ENCODE data around the gene SERPINA3. TPM values are rescaled to one million over a fixed set of nuclear protein-coding genes. Genes with fewer than 3 reads are reported as not detected.
A peak's percentile ranks its signal among the peaks of the same experiment; 100 is the strongest.

Gene SERPINA3
- total and polyA plus RNA-seq, 3 donors from 2014 or later = 27.4 to 238 (median 28.2) TPM

DNA sequence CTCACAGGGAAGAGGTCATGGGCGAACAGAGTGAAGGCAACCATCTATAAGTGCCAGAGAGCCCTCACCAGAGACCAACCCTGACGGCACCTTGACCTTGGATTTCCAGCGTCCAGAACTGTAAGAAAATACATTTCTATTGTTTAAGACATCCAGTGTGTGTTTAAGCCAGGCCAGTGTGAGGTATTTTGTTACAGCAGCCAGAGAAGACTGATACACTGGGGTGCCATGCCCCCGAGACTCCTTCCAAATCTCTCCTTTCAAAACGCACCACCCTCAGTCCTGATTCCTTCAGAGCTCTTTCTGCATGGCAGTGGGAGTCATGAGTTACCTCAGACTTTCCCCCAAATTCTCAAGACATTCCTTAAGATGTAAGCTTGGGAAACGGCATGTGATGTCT, 33.5 kb upstream of the SERPINA3 start:
- intact Hi-C loops (cut with DNase I; ENCODE audit: low total_unique reads) = no loop called here
- DNase-seq = no peak
- H3K4me3 ChIP-seq = no peak overlapping the region
- TF ChIP-seq, protein P1, sequence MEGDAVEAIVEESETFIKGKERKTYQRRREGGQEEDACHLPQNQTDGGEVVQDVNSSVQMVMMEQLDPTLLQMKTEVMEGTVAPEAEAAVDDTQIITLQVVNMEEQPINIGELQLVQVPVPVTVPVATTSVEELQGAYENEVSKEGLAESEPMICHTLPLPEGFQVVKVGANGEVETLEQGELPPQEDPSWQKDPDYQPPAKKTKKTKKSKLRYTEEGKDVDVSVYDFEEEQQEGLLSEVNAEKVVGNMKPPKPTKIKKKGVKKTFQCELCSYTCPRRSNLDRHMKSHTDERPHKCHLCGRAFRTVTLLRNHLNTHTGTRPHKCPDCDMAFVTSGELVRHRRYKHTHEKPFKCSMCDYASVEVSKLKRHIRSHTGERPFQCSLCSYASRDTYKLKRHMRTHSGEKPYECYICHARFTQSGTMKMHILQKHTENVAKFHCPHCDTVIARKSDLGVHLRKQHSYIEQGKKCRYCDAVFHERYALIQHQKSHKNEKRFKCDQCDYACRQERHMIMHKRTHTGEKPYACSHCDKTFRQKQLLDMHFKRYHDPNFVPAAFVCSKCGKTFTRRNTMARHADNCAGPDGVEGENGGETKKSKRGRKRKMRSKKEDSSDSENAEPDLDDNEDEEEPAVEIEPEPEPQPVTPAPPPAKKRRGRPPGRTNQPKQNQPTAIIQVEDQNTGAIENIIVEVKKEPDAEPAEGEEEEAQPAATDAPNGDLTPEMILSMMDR (IDR thresholded peaks at IDR 0.05) = no peak
- TF ChIP-seq POLR2A (IDR thresholded peaks at IDR 0.05) = no peak
- H3K9me3 ChIP-seq = no peaks in the 10 kb centered on the region
- no peak overlapping the region for H3K27ac ChIP-seq
- no peaks in the 10 kb centered on the region for H3K27me3 ChIP-seq
- WGBS, 2 donors = 75 to 96% methylated on average over 6 of the region's 6 CpGs
- no peaks in the 10 kb centered on the region for H3K36me3 ChIP-seq (ENCODE audit: low read depth, missing control alignments)
- H3K4me1 ChIP-seq = peaks cover 19% of the 10 kb centered on the region

DNA sequence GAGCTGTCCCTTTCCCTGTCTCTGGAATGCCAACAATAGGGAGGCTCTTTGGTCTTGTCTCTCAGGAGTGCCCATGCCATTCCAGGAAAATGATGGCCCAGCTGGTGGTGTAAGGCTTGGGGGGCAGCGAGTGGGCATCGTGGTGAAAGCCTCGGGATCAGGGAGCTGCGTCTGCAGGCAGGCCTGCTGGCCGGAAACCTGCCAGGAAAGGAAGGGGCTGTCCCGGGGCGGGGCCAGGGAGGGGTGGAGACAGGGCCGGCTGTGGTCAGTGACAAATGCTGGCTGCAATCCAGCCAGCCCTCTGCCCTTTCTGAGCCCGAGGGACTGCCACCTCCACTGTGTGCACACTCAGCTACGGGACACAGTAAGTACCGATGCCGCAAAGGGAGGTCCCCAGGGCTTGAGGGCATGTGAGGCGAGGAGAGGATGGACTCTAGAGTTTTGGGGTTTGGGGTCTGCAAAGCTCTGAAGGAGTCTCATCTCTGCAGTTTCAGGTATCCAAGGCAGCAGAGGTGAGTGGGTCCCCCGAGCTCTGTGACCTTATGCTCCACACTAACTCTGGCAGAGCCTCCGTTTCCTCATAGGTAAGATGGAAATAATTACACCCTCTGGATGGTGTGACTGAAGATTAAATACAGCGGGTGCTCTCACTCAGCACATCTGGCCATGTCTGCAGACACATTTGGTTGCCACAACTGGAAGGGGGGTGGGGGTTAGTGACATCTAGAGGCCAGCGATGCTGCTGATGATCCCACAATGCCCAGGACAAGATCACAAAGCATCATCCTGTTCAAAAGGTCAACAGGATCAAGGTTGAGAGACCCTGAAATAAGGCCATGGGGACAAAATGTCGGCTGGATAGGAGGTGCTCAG, 30.8 kb upstream of the SERPINA3 start, which contains the start of gene SERPINA5:
TSS of gene SERPINA5 (plus strand) at position 300 of the 873 bp plus-strand sequence. CDS start 5,937 bp downstream, outside the sequence.
- intact Hi-C loops (cut with DNase I; ENCODE audit: low total_unique reads) = no loop called here
- WGBS, 2 donors = 38 to 44% methylated on average over 8 to 18 of the region's 18 CpGs
- H3K27ac ChIP-seq = peak within 1 kb of the TSS; percentile 82 to 83

DNA sequence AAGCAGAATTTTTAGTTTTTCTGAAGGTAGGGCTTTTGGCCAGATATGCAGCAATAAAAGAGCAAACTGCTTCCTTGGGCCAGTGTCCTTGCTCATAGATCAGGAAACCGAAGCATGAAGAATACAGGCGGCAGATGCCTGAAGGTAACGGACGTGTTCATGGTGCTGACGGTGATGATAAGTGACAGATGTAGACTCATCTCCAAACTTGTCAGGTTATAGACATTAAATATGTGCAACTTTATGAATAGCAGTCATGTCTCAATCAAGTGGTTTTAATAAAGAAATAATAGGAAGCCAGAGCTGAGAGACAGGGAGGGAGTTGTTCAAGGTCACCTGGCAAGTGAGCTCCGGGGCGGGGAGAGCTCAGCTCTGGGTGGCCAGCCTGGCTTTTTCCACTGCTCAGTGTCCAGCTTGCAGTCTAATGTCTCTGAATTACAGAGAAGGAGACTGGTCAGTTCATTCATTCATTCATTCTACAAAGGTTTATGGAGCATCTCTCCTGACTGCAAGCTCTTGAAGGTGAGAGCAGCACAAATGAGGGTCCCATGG, 29.9 kb upstream of the SERPINA3 start:
- DNase-seq = peak; percentile 84
- Histone ChIP-seq H3K27ac (peak overlapping the region; percentile 82 to 83), H3K4me1 (peaks cover 52% of the 10 kb centered on the region), H3K27me3 (no peaks in the 10 kb centered on the region), H3K36me3 (ENCODE audit: low read depth, missing control alignments) (no peaks in the 10 kb centered on the region), H3K9me3 (no peaks in the 10 kb centered on the region), H3K4me3 (peak overlapping the region; percentile 55 to 61)
- intact Hi-C loops (cut with DNase I; ENCODE audit: low total_unique reads) = no loop called here
- no peak for TF ChIP-seq POLR2A (IDR thresholded peaks at IDR 0.05)
- TF ChIP-seq, protein P1 (IDR thresholded peaks at IDR 0.05) = no peak
- 32 to 35% methylated on average over 7 of the region's 7 CpGs for WGBS, 2 donors

More for the DNA sequence above, 30.8 kb upstream of the SERPINA3 start, which contains the start of gene SERPINA5:
- TF ChIP-seq, protein P1 (IDR thresholded peaks at IDR 0.05) = no peak
- no peak for TF ChIP-seq POLR2A (IDR thresholded peaks at IDR 0.05)
- H3K9me3 ChIP-seq = no peaks in the 10 kb centered on the region
- H3K27me3 ChIP-seq = no peaks in the 10 kb centered on the region
- peak within 1 kb of the TSS; percentile 55 to 61 for H3K4me3 ChIP-seq
- DNase-seq = peak; percentile 93
- H3K4me1 ChIP-seq = peaks cover 46% of the 10 kb centered on the region
- no peaks in the 10 kb centered on the region for H3K36me3 ChIP-seq (ENCODE audit: low read depth, missing control alignments)

DNA sequence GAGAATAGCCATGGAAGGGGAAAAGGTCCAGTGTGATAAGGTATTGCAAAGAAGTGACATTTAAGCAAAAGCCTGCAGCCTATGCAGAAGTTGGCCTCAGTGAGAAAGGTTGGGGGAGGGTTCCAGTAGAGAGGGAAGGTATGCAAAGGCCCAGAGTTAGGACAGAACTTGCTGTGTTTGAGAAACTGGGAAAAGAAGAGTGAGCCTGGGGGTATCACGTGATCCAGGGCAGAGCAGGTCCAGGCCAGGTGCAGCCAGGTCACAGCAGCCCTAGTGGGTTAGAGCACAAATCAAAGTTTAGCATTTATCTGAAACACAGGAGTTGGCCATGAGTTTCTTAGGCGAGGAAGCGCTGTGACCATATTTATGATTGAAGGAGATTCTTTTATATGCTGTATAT, 29.3 kb upstream of the SERPINA3 start:
- peak overlapping the region; percentile 55 to 61 for H3K4me3 ChIP-seq
- peaks cover 57% of the 10 kb centered on the region for H3K4me1 ChIP-seq
- peak overlapping the region; percentile 82 to 83 for H3K27ac ChIP-seq
- DNase-seq = no peak
- TF ChIP-seq, protein P1 (IDR thresholded peaks at IDR 0.05) = no peak
- TF ChIP-seq POLR2A (IDR thresholded peaks at IDR 0.05) = no peak
- no peaks in the 10 kb centered on the region for H3K27me3 ChIP-seq
- intact Hi-C loops (cut with DNase I; ENCODE audit: low total_unique reads) = no loop called here
- H3K9me3 ChIP-seq = no peaks in the 10 kb centered on the region
- H3K36me3 ChIP-seq (ENCODE audit: low read depth, missing control alignments) = no peaks in the 10 kb centered on the region
- 56 to 74% methylated on average over 3 of the region's 3 CpGs for WGBS, 2 donors

Measured in testis (tissue), 3 donors.